ENCODE measurements around the gene ZNF737.
"Not testable (repeated sequence)": the region's sequence is repeated elsewhere in the genome, so short reads cannot be mapped to it uniquely, and the experiment has no call there.

ZNF737 gene

DNA sequence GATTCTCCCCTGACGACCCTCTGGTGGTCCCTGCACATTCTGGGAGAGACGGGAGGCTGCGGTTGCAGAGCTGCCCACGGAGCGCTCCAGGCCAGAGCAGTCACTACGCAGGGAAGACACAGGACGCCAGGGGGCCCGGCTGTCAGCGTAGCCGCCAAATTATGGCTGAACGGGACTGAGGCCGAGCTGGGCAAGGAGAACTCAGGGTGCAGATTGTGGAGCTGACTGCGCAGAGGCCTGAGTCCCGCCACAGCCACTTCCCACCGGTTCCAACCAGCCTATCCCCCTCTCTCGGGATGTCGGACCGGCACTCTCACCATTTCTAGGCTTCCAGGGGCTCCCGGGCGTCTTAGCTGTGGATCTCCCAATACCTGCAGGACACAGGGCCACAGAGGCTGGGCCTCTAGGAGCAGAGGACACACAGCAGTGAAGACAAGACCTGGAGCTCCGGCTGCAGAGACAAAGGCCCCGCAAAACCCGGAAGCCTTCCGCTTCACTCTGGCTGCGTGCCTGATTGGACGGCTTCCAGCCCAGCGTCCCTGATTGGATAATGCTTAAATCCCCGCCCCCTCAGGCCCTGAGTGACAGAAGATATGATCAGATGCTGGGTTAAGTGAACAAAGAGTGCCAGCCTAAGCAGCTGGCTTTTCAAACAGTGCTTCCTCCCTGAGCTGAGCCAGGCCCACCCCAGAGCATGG is at the start of gene ZNF737:
Gene ZNF737, minus strand, starts transcription at position 461 of the 698 bp plus-strand sequence. Its CDS starts 141 bp downstream, at position 320.
- peak; percentile 96 for DNase-seq

GRCh38 chr19:20614971-20615370 is 49.4 kb upstream of the ZNF737 start:
- DNase-seq: not testable (repeated sequence)

GRCh38 chr19:20612711-20613316 is 47.2 kb upstream of the ZNF737 start:
- DNase-seq: no peak

GRCh38 chr19:20611866-20612265 is 46.3 kb upstream of the ZNF737 start:
- DNase-seq: no peak

DNA sequence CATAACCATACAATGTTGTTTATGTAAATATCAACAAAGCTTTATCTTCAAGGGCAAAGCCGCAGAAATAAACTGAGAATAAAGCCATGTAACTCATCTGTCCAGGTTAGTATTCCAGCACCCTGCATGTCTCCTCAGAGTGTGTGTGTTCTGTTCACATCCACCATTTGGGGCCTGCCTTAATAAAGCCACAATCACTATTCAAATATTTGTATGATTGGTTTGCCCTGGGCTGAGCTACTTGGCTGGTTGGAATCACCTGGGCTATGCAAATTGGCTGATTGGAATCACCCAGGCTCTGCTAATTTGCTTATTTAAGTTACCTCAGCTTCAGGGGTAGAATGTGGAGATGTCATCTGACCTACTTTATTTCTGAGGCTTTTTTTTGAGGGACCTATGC is 42.4 kb upstream of the ZNF737 start:
- no peak for DNase-seq

- DNase-seq: no peak
Observed at GRCh38 chr19:20558571-20558970, 7.0 kb downstream of the ZNF737 start.

DNA sequence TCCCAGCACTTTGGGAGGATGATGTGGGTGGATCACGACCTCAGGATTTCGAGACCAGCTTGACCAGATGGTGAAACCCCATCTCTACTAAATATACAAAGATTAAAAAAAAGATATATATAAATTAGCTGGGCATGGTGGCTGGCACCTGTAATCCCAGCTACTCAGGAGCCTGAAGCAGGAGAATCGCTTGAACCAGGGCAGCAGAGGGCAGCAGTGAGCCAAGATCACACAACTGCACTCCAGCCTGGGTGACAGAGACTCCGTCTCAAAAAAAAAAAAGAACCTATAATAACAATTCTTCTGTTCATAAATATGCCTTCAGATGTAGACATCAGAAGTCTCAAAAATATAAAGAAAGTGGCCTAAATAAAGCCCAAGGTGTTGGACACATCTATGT is 7.6 kb downstream of the ZNF737 start:
- DNase-seq: no peak

GRCh38 chr19:20544667-20545333 is 20.8 kb downstream of the ZNF737 start:
- DNase-seq: not testable (repeated sequence)

DNA sequence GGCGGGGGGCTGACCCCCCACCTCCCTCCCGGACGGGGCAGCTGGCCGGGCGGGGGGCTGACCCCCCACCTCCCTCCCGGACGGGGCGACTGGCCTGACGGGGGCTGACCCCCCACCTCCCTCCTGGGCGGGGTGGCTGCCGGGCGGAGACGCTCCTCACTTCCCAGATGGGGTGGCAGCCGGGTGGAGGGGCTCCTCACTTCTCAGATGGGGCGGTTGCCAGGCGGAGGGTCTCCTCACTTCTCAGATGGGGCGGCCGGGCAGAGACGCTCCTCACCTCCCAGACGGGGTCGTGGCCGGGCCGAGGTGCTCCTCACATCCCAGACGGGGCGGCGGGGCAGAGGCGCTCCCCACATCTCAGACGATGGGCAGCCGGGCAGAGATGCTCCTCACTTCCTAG is 35.3 kb downstream of the ZNF737 start:
- DNase-seq: not testable (repeated sequence)

DNA sequence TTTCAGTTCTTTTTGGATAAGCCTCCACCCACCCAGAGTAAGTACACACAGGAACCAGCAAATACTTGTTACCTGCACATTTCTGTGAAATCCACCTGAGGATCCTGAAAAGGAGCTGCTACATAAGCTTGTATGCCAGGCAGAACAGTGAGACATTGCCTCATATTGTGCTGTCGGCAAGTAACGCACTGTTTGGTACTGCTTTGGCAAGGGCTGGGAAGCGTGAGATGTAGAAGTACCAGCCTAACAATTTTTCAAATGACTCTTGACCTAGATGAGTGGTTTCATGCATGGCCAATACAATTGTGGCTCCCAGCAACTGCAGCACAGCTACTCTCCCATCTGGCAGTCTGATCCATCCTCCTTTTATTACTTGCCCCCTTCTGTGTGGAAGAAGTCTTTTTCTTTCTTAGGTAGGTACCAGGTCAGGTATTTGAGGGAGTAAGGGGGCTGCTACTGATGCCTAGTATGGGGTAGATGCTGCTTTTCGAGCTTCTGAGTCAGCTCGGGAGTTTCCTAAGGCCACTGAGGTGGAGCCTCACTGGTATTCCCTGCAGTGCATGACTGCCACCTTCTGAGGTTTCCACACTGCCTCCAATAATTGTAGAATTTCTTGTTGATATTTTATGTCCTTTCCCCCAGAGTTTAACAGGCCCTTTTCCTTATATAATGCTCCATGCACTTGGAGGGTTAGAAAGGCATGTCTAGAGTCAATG is 52.2 kb downstream of the ZNF737 start:
- no peak for DNase-seq

- DNase-seq: no peak
Observed at GRCh38 chr19:20503476-20503875, 62.1 kb downstream of the ZNF737 start.
